K562 (cell line): ENCODE data around the gene DAW1. TPM values are rescaled to one million over a fixed set of nuclear protein-coding genes. Genes with fewer than 3 reads are reported as not detected.

ENCODE experiments used
- BRF2 ChIP-seq: IDR thresholded peaks from 3 replicates; pipeline ENCODE4 v1.6.1; 2011; ENCODE audit warnings: borderline replicate concordance, mild to moderate bottlenecking; ENCODE audit not compliant: insufficient read length, insufficient read depth
- CBX2 ChIP-seq: fragments of 200-600 bp; sonication (generic); IDR thresholded peaks from one replicate; pipeline ENCODE4 v1.6.1; 2012; ENCODE audit warnings: mild to moderate bottlenecking, low read length, inconsistent platforms; ENCODE audit not compliant: insufficient read depth, poor library complexity, severe bottlenecking
- CTCF ChIP-seq, 3 experiments: IDR thresholded peaks in 2 of 3; conservative IDR thresholded peaks in 1 of 3; 2 replicates each; pipeline ENCODE4 v1.5.1; 2011 to 2012; ENCODE audit warnings: low read length in 3 of 3, mild to moderate bottlenecking in 3 of 3, control low read depth in 2 of 3, improper control_type of control experiment in 1 of 3, inconsistent platforms in 1 of 3, low read depth in 1 of 3, mixed read lengths in 1 of 3, moderate library complexity in 1 of 3; ENCODE audit not compliant: insufficient read depth in 2 of 3
- FOXJ3 ChIP-seq: sonication (generic); formaldehyde crosslinking; IDR thresholded peaks from 2 replicates; pipeline ENCODE4 v1.4.0; 2020; ENCODE audit warnings: mild to moderate bottlenecking, missing genetic modification reagents
- REST ChIP-seq, 2 experiments: fragments of 450-650 bp; formaldehyde crosslinking in 1 of 2; IDR thresholded peaks; 2 replicates each; pipeline versions ENCODE4 v1.4.0 to v1.6.1; 2014 to 2020; ENCODE audit warnings: mild to moderate bottlenecking in 2 of 2, borderline replicate concordance in 1 of 2, low read depth in 1 of 2
- ZNF318 ChIP-seq, 2 experiments: fragments of 450-650 bp; IDR thresholded peaks; 2 replicates each; pipeline ENCODE4 v1.6.1; 2016; ENCODE audit warnings: mild to moderate bottlenecking in 2 of 2, borderline replicate concordance in 1 of 2, low read depth in 1 of 2, moderate library complexity in 1 of 2
- polyA plus RNA-seq, 8 experiments: library from polyadenylated mRNA; depleted of rRNA in 4 of 8; stranded (reverse) in 5 of 8; unstranded in 3 of 8; fragments of >200 nt; fragmentation: Nextera tagmentation in 2 of 8; fragmentation: Illumina TruSeq in 1 of 8; extraction: Ambion mirVana in 2 of 8; extraction: Trizol in 1 of 8; gene quantifications; 2 replicates each; pipeline versions ENCODE4 v1.2.1 to v1.2.3, GENCODE V29; 2011 to 2014; ENCODE audit warnings: inconsistent platforms in 1 of 8, missing spikeins in 1 of 8
- total RNA-seq, 7 experiments: library from RNA; depleted of rRNA in 6 of 7; stranded (reverse); fragments of >200 nt in 6 of 7; fragmentation: Illumina TruSeq in 2 of 7; extraction: Trizol in 2 of 7; gene quantifications; 2 replicates each; pipeline versions ENCODE4 v1.2.1 to v1.2.3, GENCODE V29; 2011 to 2021; ENCODE audit warnings: low replicate concordance in 1 of 7

DAW1 gene
- total and polyA plus RNA-seq, 9 of the 15 experiments (the other 6 are each of a cell fraction or from before 2014, with no cell fraction given): not detected

- TF ChIP-seq CTCF (IDR thresholded peaks at IDR 0.05 in 2 of 3, conservative IDR thresholded peaks at IDR 0.05 in 1 of 3; ENCODE audit: insufficient read depth in 2 of 3, low read depth in 1 of 3, low read length in 3 of 3) (peak; percentile 59 to 75 (median 66)), FOXJ3 (CRISPR knock-in tag) (no peak), REST (IDR thresholded peaks at IDR 0.05; ENCODE audit: borderline replicate concordance) (peak; percentile 13; the same call in 1 of the 2 replicates), REST (CRISPR knock-in tag; IDR thresholded peaks at IDR 0.05; ENCODE audit: low read depth) (no peak), ZNF318 (IDR thresholded peaks at IDR 0.05; ENCODE audit: borderline replicate concordance in 1 of 2, low read depth in 1 of 2) (no peak), BRF2 (no peak), CBX2 (no peak)
These were observed 13.1 kb downstream of the DAW1 start (continued) for GRCh38 chr2:227884511-227884947.
